Neural cell (in vitro differentiated cells): Measurements from ENCODE around the gene RABL6. TPM values are rescaled to one million over a fixed set of nuclear protein-coding genes. Genes with fewer than 3 reads are reported as not detected.
"Not testable (repeated sequence)": the region's sequence is repeated elsewhere in the genome, so short reads cannot be mapped to it uniquely, and the experiment has no call there.

ENCODE experiments used
- H2AFZ ChIP-seq: fragments of 200-600, 300-800 bp; sonication (generic), shearing (Covaris generic); 2 replicates; pipeline ENCODE4 v1.6.0; 2014; ENCODE audit warnings: low read depth, mild to moderate bottlenecking, antibody characterized with exemption, low read length, moderate library complexity
- H3F3A ChIP-seq: fragments of 200-600 bp; shearing (Covaris generic); 2 replicates; pipeline ENCODE4 v1.6.1; 2016; ENCODE audit warnings: mild to moderate bottlenecking, moderate library complexity, mixed read lengths, antibody characterized with exemption, low read length; ENCODE audit not compliant: insufficient read depth, poor library complexity, severe bottlenecking
- H3K27ac ChIP-seq: fragments of 200-600, 300-800 bp; sonication (generic), shearing (Covaris generic); 2 replicates; pipeline ENCODE4 v1.5.1; 2014; ENCODE audit warnings: mild to moderate bottlenecking, low read length, moderate library complexity
- H3K27me3 ChIP-seq: fragments of 300-800, 200-600 bp; sonication (generic), shearing (Covaris generic); 2 replicates; pipeline ENCODE4 v1.6.0; 2014; ENCODE audit warnings: mild to moderate bottlenecking, low read depth, low read length, moderate library complexity; ENCODE audit not compliant: insufficient read depth
- H3K36me3 ChIP-seq: fragments of 300-800, 200-600 bp; sonication (generic), shearing (Covaris generic); 2 replicates; pipeline ENCODE4 v1.5.1; 2014; ENCODE audit warnings: mild to moderate bottlenecking, antibody characterized with exemption, low read length, moderate library complexity; ENCODE audit not compliant: insufficient read depth
- H3K4me2 ChIP-seq: fragments of 300-800, 200-600 bp; sonication (generic), shearing (Covaris generic); 2 replicates; pipeline ENCODE4 v1.6.0; 2014; ENCODE audit warnings: mild to moderate bottlenecking, low read length
- H3K4me3 ChIP-seq: fragments of 300-800, 200-600 bp; sonication (generic), shearing (Covaris generic); 2 replicates; pipeline ENCODE4 v1.5.1; 2014; ENCODE audit warnings: mild to moderate bottlenecking, low read length, moderate library complexity
- H3K79me2 ChIP-seq: fragments of 200-600 bp; shearing (Covaris generic); replicated peaks from 2 replicates; pipeline ENCODE4 v1.6.0; 2014; ENCODE audit warnings: mild to moderate bottlenecking, low read length, moderate library complexity; ENCODE audit not compliant: insufficient read depth
- H3K9ac ChIP-seq: fragments of 300-800, 200-600 bp; sonication (generic), shearing (Covaris generic); 2 replicates; pipeline ENCODE4 v1.6.1; 2016; ENCODE audit warnings: mild to moderate bottlenecking, low read length, mixed read lengths
- H3K9me2 ChIP-seq: fragments of 200-600 bp; shearing (Covaris generic); 2 replicates; pipeline ENCODE4 v1.6.1; 2016; ENCODE audit warnings: mild to moderate bottlenecking, low read length, mixed read lengths; ENCODE audit not compliant: insufficient read depth
- H3K9me3 ChIP-seq: fragments of 200-600, 300-800 bp; sonication (generic), shearing (Covaris generic); 2 replicates; pipeline ENCODE4 v1.6.1; 2016; ENCODE audit warnings: mild to moderate bottlenecking, mixed run types, low read length, moderate library complexity, mixed read lengths
- H4K20me1 ChIP-seq: fragments of 200-600 bp; shearing (Covaris generic); 2 replicates; pipeline ENCODE4 v1.6.1; 2016; ENCODE audit warnings: mild to moderate bottlenecking, mixed run types; ENCODE audit not compliant: insufficient read depth
- CTCF ChIP-seq: fragments of 450-650 bp; IDR thresholded peaks from 2 replicates; pipeline ENCODE4 v1.5.1; 2014; ENCODE audit warnings: antibody characterized with exemption, mild to moderate bottlenecking, moderate library complexity; ENCODE audit not compliant: poor library complexity, severe bottlenecking
- EP300 ChIP-seq: fragments of 450-650 bp; conservative IDR thresholded peaks from 2 replicates; pipeline ENCODE4 v1.6.1; 2014; ENCODE audit warnings: antibody characterized with exemption, mild to moderate bottlenecking, moderate library complexity; ENCODE audit not compliant: poor library complexity, severe bottlenecking
- EZH2 ChIP-seq: fragments of 200-600, 300-800 bp; shearing (Covaris generic), sonication (generic); IDR thresholded peaks from 2 replicates; pipeline ENCODE4 v1.6.1; 2014; ENCODE audit warnings: antibody characterized with exemption, low read length, borderline replicate concordance, mild to moderate bottlenecking; ENCODE audit not compliant: insufficient read depth, poor library complexity, severe bottlenecking
- POLR2AphosphoS5 ChIP-seq: IDR thresholded peaks from 2 replicates; pipeline ENCODE4 v1.6.1; 2012
- RAD21 ChIP-seq: fragments of 450-650 bp; conservative IDR thresholded peaks from 2 replicates; pipeline ENCODE4 v1.6.1; 2014; ENCODE audit warnings: antibody characterized with exemption, mild to moderate bottlenecking, moderate library complexity
- REST ChIP-seq: IDR thresholded peaks from 2 replicates; pipeline ENCODE4 v1.6.1; 2012; ENCODE audit warnings: borderline replicate concordance
- SMC3 ChIP-seq: fragments of 450-650 bp; conservative IDR thresholded peaks from 2 replicates; pipeline ENCODE4 v1.6.1; 2014; ENCODE audit warnings: antibody characterized with exemption, mild to moderate bottlenecking, moderate library complexity; ENCODE audit not compliant: poor library complexity
- TAF1 ChIP-seq: IDR thresholded peaks from 2 replicates; pipeline ENCODE4 v1.6.1; 2012; ENCODE audit warnings: low read depth
- polyA plus RNA-seq: library from polyadenylated mRNA; depleted of rRNA; stranded (reverse); fragments of >200 nt; gene quantifications from 2 replicates; pipeline ENCODE4 v1.2.3, GENCODE V29; 2014

The RABL6 gene
- polyA plus RNA-seq, 1 donor from 2014 or later = 46.4 TPM

GRCh38 chr9:136881691-136882108, 74.0 kb downstream of the RABL6 start:
- H3K9me3 ChIP-seq = no peaks in the 10 kb centered on the region
- H3K9me2 ChIP-seq = no peaks in the 10 kb centered on the region
- no peak overlapping the region for H3K4me3 ChIP-seq
- no peaks in the 10 kb centered on the region for H3K27me3 ChIP-seq
- H3K36me3 ChIP-seq = no peaks in the 10 kb centered on the region
- no peak overlapping the region for H3K4me2 ChIP-seq
- no peak overlapping the region for H3K9ac ChIP-seq
- no peak overlapping the region for H2AFZ ChIP-seq
- H3K27ac ChIP-seq = no peak overlapping the region
- TF ChIP-seq EP300 = no peak
- no peak for TF ChIP-seq POLR2AphosphoS5
- TF ChIP-seq CTCF = no peak
- no peak for TF ChIP-seq RAD21
- TF ChIP-seq REST = no peak
- TF ChIP-seq SMC3 = no peak
- TF ChIP-seq TAF1 = no peak
- no peaks in the 10 kb centered on the region for H4K20me1 ChIP-seq
- H3F3A ChIP-seq = no peaks in the 10 kb centered on the region
- no peaks in the 10 kb centered on the region for H3K79me2 ChIP-seq

GRCh38 chr9:136882109-136882946, 74.6 kb downstream of the RABL6 start:
- H3K79me2 ChIP-seq = peaks cover 2% of the 10 kb centered on the region
- no peaks in the 10 kb centered on the region for H3K36me3 ChIP-seq
- H4K20me1 ChIP-seq = no peaks in the 10 kb centered on the region
- no peaks in the 10 kb centered on the region for H3F3A ChIP-seq
- no peak overlapping the region for H3K4me2 ChIP-seq
- H3K9me3 ChIP-seq = no peaks in the 10 kb centered on the region
- no peak overlapping the region for H3K9ac ChIP-seq
- no peak overlapping the region for H3K4me3 ChIP-seq
- H2AFZ ChIP-seq = no peak overlapping the region
- no peaks in the 10 kb centered on the region for H3K27me3 ChIP-seq
- no peaks in the 10 kb centered on the region for H3K9me2 ChIP-seq
- TF ChIP-seq EZH2 (no peak), CTCF (no peak)
- H3K27ac ChIP-seq = no peak overlapping the region

GRCh38 chr9:136882947-136883283, 75.2 kb downstream of the RABL6 start:
- not testable (repeated sequence) for H3K27ac ChIP-seq, H3F3A ChIP-seq, H3K79me2 ChIP-seq, H3K4me3 ChIP-seq, H3K9me3 ChIP-seq, H3K27me3 ChIP-seq, H3K4me2 ChIP-seq, H3K36me3 ChIP-seq, H3K9me2 ChIP-seq, H3K9ac ChIP-seq, H2AFZ ChIP-seq, H4K20me1 ChIP-seq

GRCh38 chr9:136883670-136884069, 75.9 kb downstream of the RABL6 start:
- H3K4me2 ChIP-seq, H3K4me3 ChIP-seq, H3F3A ChIP-seq, H4K20me1 ChIP-seq, H2AFZ ChIP-seq, H3K27me3 ChIP-seq, H3K9ac ChIP-seq, H3K79me2 ChIP-seq, H3K27ac ChIP-seq, H3K36me3 ChIP-seq, H3K9me3 ChIP-seq, H3K9me2 ChIP-seq: not testable (repeated sequence)
